CD4-positive, alpha-beta memory T cell (primary cell): ENCODE data around the gene TEX30. TPM values are rescaled to one million over a fixed set of nuclear protein-coding genes. Genes with fewer than 3 reads are reported as not detected.

ENCODE experiments used
- CTCF ChIA-PET: fragments of 350-600 bp; sonication (Branson Sonifier 250); formaldehyde crosslinking; loops from one replicate; lab custom pipeline; 2021; ENCODE audit warnings: inconsistent platforms; ENCODE audit not compliant: partially characterized antibody; lab: Charles Lee
- POLR2A ChIA-PET: fragments of 350-600 bp; sonication (Branson Sonifier 250); formaldehyde crosslinking; loops from one replicate; lab custom pipeline; 2021; ENCODE audit not compliant: partially characterized antibody; lab: Charles Lee
- DNase-seq, 5 donors: peaks; one replicate each; pipeline versions ENCODE4 v3.0.0 to v3.0.0-alpha.2; 2020 to 2022; ENCODE audit warnings: mixed read lengths in 1 of 5
- H3K27ac ChIP-seq: one replicate; pipeline ENCODE4 v1.7.0; 2013; ENCODE audit warnings: low read depth, low read length
- H3K27me3 ChIP-seq: 2 replicates; pipeline ENCODE4 v1.7.0; 2013; ENCODE audit warnings: mild to moderate bottlenecking, low read length, moderate library complexity; ENCODE audit not compliant: insufficient read depth
- H3K36me3 ChIP-seq: 2 replicates; pipeline ENCODE4 v1.7.0; 2013; ENCODE audit warnings: mild to moderate bottlenecking, low read length, moderate library complexity; ENCODE audit not compliant: insufficient read depth
- H3K4me1 ChIP-seq: 2 replicates; pipeline ENCODE4 v1.7.0; 2013; ENCODE audit warnings: mild to moderate bottlenecking, low read length, moderate library complexity; ENCODE audit not compliant: insufficient read depth
- H3K4me3 ChIP-seq, 2 donors: one replicate each; pipeline ENCODE4 v1.7.0; 2013; ENCODE audit warnings: low read length in 2 of 2, mild to moderate bottlenecking in 1 of 2
- H3K9me3 ChIP-seq, 2 donors: one replicate each; pipeline ENCODE4 v1.7.0; 2013; ENCODE audit warnings: low read length in 2 of 2, control low read depth in 1 of 2; ENCODE audit not compliant: control insufficient read depth in 1 of 2
- H3K27ac Mint-ChIP-seq, 7 donors: one replicate each; pipeline ENCODE4 v1.8.0; 2020 to 2021; ENCODE audit warnings: mixed read lengths in 7 of 7, mild to moderate bottlenecking in 6 of 7, inconsistent platforms in 3 of 7, moderate library complexity in 3 of 7
- H3K27me3 Mint-ChIP-seq, 2 donors: one replicate each; pipeline ENCODE4 v1.8.0; 2020 to 2021; ENCODE audit warnings: mixed read lengths in 2 of 2
- H3K36me3 Mint-ChIP-seq, 2 donors: one replicate each; pipeline ENCODE4 v1.8.0; 2020 to 2021; ENCODE audit warnings: mixed read lengths in 2 of 2, inconsistent platforms in 1 of 2, mild to moderate bottlenecking in 1 of 2
- H3K4me1 Mint-ChIP-seq, 4 donors: one replicate each; pipeline ENCODE4 v1.8.0; 2020 to 2021; ENCODE audit warnings: mixed read lengths in 4 of 4, mild to moderate bottlenecking in 1 of 4
- H3K4me3 Mint-ChIP-seq, 8 donors: one replicate each; pipeline ENCODE4 v1.8.0; 2020 to 2021; ENCODE audit warnings: mixed read lengths in 8 of 8, mild to moderate bottlenecking in 7 of 8, moderate library complexity in 6 of 8, inconsistent platforms in 3 of 8
- H3K9me3 Mint-ChIP-seq, 8 donors: one replicate each; pipeline ENCODE4 v1.8.0; 2020 to 2021; ENCODE audit warnings: mixed read lengths in 8 of 8, mild to moderate bottlenecking in 5 of 8, inconsistent platforms in 3 of 8, moderate library complexity in 1 of 8
- intact Hi-C: fragments of 100-400 bp; cut with micrococcal nuclease; formaldehyde crosslinking; loops from one replicate; pipeline ENCODE4 v1.15.1; 2023
- polyA plus RNA-seq, 2 donors: library from polyadenylated mRNA; unstranded; fragments of 300-500 nt; fragmentation: Illumina TruSeq; gene quantifications; one replicate each; pipeline ENCODE4 v1.2.3, GENCODE V29; 2021
- total RNA-seq, 2 experiments: library from RNA; stranded (reverse); gene quantifications; one replicate each; pipeline ENCODE4 v1.2.3, GENCODE V29; 2021

Gene TEX30
- total and polyA plus RNA-seq, 4 experiments from 2014 or later, result 9.2 to 20.8 (median 14.7) TPM

DNA sequence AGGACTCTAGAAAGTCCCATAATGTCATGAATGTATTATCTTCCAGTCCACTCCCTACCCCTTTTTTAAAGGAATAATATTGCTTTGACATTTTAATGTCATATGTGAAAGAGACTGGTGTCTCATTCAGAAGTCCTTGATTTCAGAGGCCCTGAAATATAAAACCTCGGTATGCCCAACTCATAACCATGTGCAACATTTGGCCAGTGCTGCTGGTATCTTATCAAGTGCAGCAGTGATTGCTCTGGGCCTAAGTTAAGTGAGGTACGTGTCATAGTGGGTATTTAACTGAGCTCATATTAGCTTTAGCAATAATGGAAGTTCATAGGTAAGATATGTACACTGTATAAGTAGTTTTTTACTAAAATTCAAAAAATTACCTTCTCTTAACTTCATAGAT is 14.7 kb downstream of the TEX30 start:
- ChIA-PET CTCF (interaction anchor here (1.0 kb wide), 1 partner anchor 112 kb away, joined by 4 read pairs; no protein-coding TSS in a partner anchor), POLR2A (no interaction called here)

DNA sequence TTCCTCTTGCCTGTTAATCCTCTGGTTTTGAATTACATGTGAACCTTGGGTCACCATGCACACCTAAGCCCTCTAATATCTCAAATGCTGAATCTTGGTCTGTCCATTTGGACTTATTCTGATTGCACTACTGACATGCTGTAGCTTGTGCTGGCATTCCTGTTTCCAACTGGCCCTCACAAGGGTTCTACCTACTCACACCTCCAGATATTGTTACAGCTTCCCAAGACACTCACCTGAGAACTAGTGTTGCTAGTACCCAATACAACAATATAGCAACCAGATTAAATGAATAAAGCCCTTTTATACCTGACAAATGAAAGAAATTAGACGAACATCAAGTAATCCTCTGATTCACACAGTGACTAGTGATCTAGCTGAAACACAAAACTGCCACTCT is 16.6 kb downstream of the TEX30 start:
- intact Hi-C loops, result no loop called here
- Mint-ChIP-seq H3K36me3 (no peaks in the 10 kb centered on the region), H3K27ac (no peak overlapping the region), H3K9me3 (peaks cover 0 to 4% (median 0%) of the 10 kb centered on the region in 8 donors), H3K27me3 (no peaks in the 10 kb centered on the region), H3K4me3 (no peak overlapping the region), H3K4me1 (no peaks in the 10 kb centered on the region)
- Histone ChIP-seq H3K4me1 (no peaks in the 10 kb centered on the region), H3K9me3 (no peaks in the 10 kb centered on the region), H3K27me3 (no peaks in the 10 kb centered on the region), H3K4me3 (no peak overlapping the region), H3K36me3 (no peaks in the 10 kb centered on the region), H3K27ac (no peak overlapping the region)
- ChIA-PET POLR2A (no interaction called here), CTCF (no interaction called here)
- DNase-seq, result no peak

More for the DNA sequence above, 14.7 kb downstream of the TEX30 start:
- Mint-ChIP-seq H3K4me3 (no peak overlapping the region), H3K9me3 (peaks cover 0 to 2% (median 0%) of the 10 kb centered on the region in 8 donors), H3K36me3 (no peaks in the 10 kb centered on the region), H3K4me1 (no peaks in the 10 kb centered on the region), H3K27ac (no peak overlapping the region), H3K27me3 (no peaks in the 10 kb centered on the region)
- H3K9me3 ChIP-seq, result no peaks in the 10 kb centered on the region
- no peaks in the 10 kb centered on the region for H3K4me1 ChIP-seq
- intact Hi-C loops, result no loop called here
- H3K36me3 ChIP-seq, result no peaks in the 10 kb centered on the region
- H3K27me3 ChIP-seq, result no peaks in the 10 kb centered on the region
- no peak for DNase-seq
- no peak overlapping the region for H3K4me3 ChIP-seq
- H3K27ac ChIP-seq, result no peak overlapping the region

DNA sequence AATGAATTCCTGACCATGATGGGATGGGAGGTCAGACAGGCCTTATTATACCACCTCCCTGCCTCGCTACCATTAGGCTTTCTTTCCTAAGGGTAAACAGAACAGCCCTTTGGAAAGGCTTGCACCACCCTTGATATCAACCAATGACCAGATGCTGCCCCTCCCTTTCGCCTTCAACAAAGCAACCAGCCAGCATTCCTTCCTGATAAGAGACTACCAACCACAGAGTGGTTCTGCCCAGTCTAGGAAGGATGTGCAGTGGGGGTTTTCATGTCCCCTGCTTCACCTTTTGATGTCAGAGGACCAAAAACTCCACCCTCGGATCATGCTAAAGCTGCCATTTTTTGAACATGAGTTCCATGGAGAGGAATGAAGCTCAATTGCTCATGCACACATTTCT is 21.7 kb downstream of the TEX30 start:
- Mint-ChIP-seq H3K36me3 (peaks cover 0 to 4% of the 10 kb centered on the region in 2 donors), H3K4me1 (no peaks in the 10 kb centered on the region), H3K27me3 (peaks cover 2 to 11% of the 10 kb centered on the region in 2 donors), H3K27ac (no peak overlapping the region), H3K4me3 (no peak overlapping the region), H3K9me3 (peaks cover 0 to 7% (median 3%) of the 10 kb centered on the region in 8 donors)
- ChIA-PET POLR2A (no interaction called here), CTCF (interaction anchor here (1.7 kb wide), 1 partner anchor 119 kb away, joined by 4 read pairs; no protein-coding TSS in a partner anchor)
- H3K9me3 ChIP-seq, result no peaks in the 10 kb centered on the region
- no peak for DNase-seq
- intact Hi-C loops, result no loop called here
- H3K36me3 ChIP-seq, result no peaks in the 10 kb centered on the region
- H3K4me3 ChIP-seq, result no peak overlapping the region
- H3K27ac ChIP-seq, result no peak overlapping the region
- no peaks in the 10 kb centered on the region for H3K27me3 ChIP-seq
- no peaks in the 10 kb centered on the region for H3K4me1 ChIP-seq

DNA sequence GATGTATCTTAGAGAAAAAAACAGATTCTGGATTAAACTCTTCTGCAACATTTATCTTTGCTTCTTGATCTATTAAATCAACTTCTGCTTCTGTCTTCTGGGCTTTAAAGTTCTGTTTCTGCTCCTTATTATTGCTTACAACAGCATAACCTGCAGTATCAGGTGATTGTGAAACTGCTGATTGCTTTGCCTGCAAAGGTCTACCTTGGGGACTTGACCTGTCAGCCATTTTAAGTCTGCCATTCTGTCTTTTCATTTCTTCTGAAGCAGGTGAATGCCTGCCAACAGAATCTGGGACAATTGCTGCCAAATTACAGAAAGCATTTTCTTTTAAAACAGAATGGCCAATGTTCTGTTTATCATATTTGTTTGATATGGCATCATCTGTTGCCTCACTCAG is 31.1 kb downstream of the TEX30 start:
- Mint-ChIP-seq H3K36me3 (no peaks in the 10 kb centered on the region), H3K27ac (no peak overlapping the region), H3K9me3 (peaks cover 3 to 23% (median 14%) of the 10 kb centered on the region in 8 donors), H3K4me3 (no peak overlapping the region), H3K4me1 (peaks cover 0 to 15% (median 0%) of the 10 kb centered on the region in 4 donors), H3K27me3 (peaks cover 18 to 22% of the 10 kb centered on the region in 2 donors)
- DNase-seq, result no peak
- Histone ChIP-seq H3K27ac (no peak overlapping the region), H3K27me3 (no peaks in the 10 kb centered on the region), H3K9me3 (no peaks in the 10 kb centered on the region), H3K4me1 (no peaks in the 10 kb centered on the region), H3K36me3 (no peaks in the 10 kb centered on the region), H3K4me3 (no peak overlapping the region)
- ChIA-PET CTCF (no interaction called here), POLR2A (no interaction called here)
- intact Hi-C loops, result no loop called here

DNA sequence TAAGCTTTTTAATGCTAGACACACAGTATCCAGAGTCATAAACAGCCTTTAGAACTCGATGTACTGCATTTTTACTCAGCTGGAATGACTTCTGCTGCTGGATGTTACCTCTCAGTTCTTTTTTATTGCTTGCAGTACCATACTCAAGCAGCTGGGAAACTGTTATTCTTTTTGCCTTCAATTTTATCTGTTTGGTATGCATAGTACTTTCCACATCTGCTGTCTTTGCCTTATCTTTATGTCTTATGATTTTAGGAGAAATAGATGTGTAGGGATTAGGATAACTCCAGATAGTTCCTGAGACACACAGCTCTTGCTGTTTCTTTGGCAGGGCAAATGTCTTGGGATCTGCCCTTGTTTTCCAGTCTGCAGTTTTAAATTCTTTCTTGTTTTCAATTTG is 31.5 kb downstream of the TEX30 start:
- Histone ChIP-seq H3K4me3 (no peak overlapping the region), H3K4me1 (no peaks in the 10 kb centered on the region), H3K36me3 (no peaks in the 10 kb centered on the region), H3K27me3 (no peaks in the 10 kb centered on the region), H3K27ac (no peak overlapping the region), H3K9me3 (no peaks in the 10 kb centered on the region)
- Mint-ChIP-seq H3K27me3 (peaks cover 18 to 22% of the 10 kb centered on the region in 2 donors), H3K27ac (no peak overlapping the region), H3K9me3 (peaks cover 3 to 23% (median 14%) of the 10 kb centered on the region in 8 donors), H3K36me3 (no peaks in the 10 kb centered on the region), H3K4me1 (peaks cover 0 to 15% (median 0%) of the 10 kb centered on the region in 4 donors), H3K4me3 (no peak overlapping the region)
- CTCF ChIA-PET, result no interaction called here
- intact Hi-C loops, result no loop called here
- DNase-seq, result no peak
- POLR2A ChIA-PET, result no interaction called here

DNA sequence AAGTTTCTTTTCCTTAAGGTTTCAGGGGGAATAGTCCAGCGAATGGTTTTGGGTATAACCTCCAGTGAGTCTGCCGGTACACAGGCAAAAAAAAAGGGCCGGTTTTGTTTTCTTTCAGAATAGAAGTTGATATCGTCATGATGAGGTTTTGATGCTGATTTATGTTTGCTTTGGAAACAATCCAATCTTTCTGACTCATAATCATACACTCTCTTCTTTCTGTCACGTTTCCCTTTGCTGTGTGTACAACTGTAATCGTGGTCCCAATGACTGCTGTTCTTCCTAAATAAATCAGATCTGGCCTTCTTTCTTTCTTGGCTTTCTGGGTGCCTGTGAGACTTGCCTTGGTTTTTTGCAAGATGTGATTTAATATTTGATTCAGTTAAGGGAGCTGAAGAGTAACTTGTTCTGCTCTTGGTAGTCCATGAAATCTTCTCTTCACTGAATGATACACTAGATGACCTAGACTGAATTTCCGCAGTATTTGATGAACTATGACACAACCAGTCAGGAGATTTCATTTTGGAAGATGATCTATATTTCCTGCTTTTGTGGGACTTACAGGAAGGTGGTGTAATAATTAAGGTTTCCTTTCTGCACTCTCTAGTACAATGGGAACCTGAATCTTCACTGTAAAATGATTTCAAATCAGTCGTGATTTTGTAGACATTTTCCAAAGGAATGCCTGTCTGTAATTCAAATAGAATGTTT is 43.9 kb downstream of the TEX30 start:
- Mint-ChIP-seq H3K4me1 (peaks cover 0 to 3% (median under 1%) of the 10 kb centered on the region in 4 donors), H3K27ac (peak overlapping the region in 1 of 7 donors; percentile 13), H3K27me3 (peaks cover 7 to 11% of the 10 kb centered on the region in 2 donors), H3K9me3 (peaks cover 0 to 3% (median 0%) of the 10 kb centered on the region in 8 donors), H3K4me3 (no peak overlapping the region), H3K36me3 (no peaks in the 10 kb centered on the region)
- H3K4me1 ChIP-seq, result no peaks in the 10 kb centered on the region
- no peaks in the 10 kb centered on the region for H3K36me3 ChIP-seq
- DNase-seq, result no peak
- H3K9me3 ChIP-seq, result no peaks in the 10 kb centered on the region
- no peak overlapping the region for H3K27ac ChIP-seq
- H3K4me3 ChIP-seq, result no peak overlapping the region
- CTCF ChIA-PET, result no interaction called here
- H3K27me3 ChIP-seq, result no peaks in the 10 kb centered on the region
- intact Hi-C loops, result no loop called here
- POLR2A ChIA-PET, result no interaction called here

DNA sequence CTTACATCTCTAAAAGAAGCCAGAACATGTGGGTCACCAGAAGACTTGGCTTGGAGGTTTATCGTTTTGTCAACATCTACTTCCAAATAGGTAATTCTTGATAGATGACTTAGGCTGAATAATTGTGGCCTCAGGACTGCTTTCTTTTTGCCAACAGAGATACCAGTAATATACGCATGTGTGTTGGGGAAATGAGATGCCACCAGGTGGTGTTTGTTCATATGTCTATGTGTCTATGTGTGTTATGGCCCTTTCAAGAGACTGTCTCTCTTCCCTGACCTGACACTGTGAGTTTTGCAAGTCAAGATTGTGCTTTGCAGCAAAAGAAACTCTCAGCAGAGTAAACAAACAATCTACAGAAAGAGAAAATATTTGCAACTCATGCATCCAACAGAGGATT is 47.2 kb downstream of the TEX30 start:
- Histone ChIP-seq H3K36me3 (no peaks in the 10 kb centered on the region), H3K4me1 (no peaks in the 10 kb centered on the region), H3K27me3 (no peaks in the 10 kb centered on the region), H3K9me3 (no peaks in the 10 kb centered on the region), H3K27ac (no peak overlapping the region), H3K4me3 (no peak overlapping the region)
- H3K4me1 Mint-ChIP-seq, result peaks cover 0 to 3% (median under 1%) of the 10 kb centered on the region in 4 donors
- peaks cover 0 to 3% (median 0%) of the 10 kb centered on the region in 8 donors for H3K9me3 Mint-ChIP-seq
- no peak for DNase-seq
- no peak overlapping the region for H3K27ac Mint-ChIP-seq
- no peaks in the 10 kb centered on the region for H3K36me3 Mint-ChIP-seq
- POLR2A ChIA-PET, result no interaction called here
- CTCF ChIA-PET, result interaction anchor here (2.6 kb wide), 1 partner anchor 145 kb away, joined by 12 read pairs; no protein-coding TSS in a partner anchor
- peaks cover 7 to 13% of the 10 kb centered on the region in 2 donors for H3K27me3 Mint-ChIP-seq
- intact Hi-C loops, result no loop called here
- H3K4me3 Mint-ChIP-seq, result no peak overlapping the region
